Coronary artery (tissue), 2 donors: ENCODE results near the gene CCDC97.

Experiments used
- DNase-seq: peaks from one replicate; pipeline ENCODE4 v3.0.0-alpha.2; 2017; ENCODE audit warnings: low spot score
- H3K27ac ChIP-seq, 2 donors: fragments of 200-600 bp; sonication (generic); one replicate each; pipeline ENCODE4 v1.5.1; 2016 to 2019
- H3K4me3 ChIP-seq: fragments of 200-600 bp; sonication (generic); 2 replicates; pipeline ENCODE4 v1.5.1; 2016; ENCODE audit warnings: mild to moderate bottlenecking, moderate library complexity
- TF ChIP-seq, protein P1 (sequence below): fragments of 200-600 bp; sonication (generic); IDR thresholded peaks from one replicate; pipeline ENCODE4 v1.5.1; 2019; ENCODE audit warnings: antibody characterized with exemption

CCDC97 gene

DNA sequence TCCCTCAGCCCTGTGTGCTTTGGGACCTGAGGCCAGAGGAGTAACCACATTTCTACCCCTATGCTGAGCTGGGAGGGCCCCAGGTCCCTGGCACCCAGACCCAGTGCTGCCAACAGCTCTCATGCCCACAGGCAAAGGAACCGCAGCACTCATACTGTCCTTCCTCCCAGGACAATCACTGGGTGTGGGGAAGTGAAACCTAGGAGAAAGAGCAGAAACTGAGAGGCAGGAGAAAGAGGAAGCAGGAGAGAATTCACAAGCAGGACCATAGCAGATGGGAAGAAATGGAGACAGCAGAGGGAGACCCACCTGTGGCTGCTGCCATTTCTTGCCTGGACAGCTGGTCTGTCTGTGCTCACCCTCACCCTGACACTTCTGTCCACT lies 18.9 kb downstream of the CCDC97 start:
- DNase-seq: no peak
- TF ChIP-seq, protein P1, sequence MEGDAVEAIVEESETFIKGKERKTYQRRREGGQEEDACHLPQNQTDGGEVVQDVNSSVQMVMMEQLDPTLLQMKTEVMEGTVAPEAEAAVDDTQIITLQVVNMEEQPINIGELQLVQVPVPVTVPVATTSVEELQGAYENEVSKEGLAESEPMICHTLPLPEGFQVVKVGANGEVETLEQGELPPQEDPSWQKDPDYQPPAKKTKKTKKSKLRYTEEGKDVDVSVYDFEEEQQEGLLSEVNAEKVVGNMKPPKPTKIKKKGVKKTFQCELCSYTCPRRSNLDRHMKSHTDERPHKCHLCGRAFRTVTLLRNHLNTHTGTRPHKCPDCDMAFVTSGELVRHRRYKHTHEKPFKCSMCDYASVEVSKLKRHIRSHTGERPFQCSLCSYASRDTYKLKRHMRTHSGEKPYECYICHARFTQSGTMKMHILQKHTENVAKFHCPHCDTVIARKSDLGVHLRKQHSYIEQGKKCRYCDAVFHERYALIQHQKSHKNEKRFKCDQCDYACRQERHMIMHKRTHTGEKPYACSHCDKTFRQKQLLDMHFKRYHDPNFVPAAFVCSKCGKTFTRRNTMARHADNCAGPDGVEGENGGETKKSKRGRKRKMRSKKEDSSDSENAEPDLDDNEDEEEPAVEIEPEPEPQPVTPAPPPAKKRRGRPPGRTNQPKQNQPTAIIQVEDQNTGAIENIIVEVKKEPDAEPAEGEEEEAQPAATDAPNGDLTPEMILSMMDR: no peak
- Histone ChIP-seq H3K4me3 (no peak overlapping the region), H3K27ac (peak overlapping the region in 1 of 2 donors; percentile 87)

DNA sequence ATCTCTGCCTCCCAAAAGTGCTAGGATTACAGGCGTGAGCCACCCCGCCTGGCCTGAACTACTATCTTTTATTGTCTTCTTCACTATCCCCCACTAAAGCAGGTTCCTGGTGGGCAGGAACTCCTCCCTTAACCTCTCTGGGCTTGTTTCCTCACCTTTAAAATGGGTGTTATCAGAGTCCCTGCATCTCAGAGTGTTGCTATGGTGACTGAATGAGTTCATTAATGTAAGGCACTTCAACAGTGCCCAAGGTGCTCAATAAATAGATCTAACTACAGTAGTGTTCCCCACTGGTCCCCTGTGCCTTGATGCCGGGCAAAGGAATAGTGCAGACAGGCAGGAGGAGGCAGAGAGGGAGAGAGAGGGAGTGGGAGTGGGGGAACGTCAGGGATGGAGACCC lies 20.5 kb downstream of the CCDC97 start:
- Histone ChIP-seq H3K4me3 (no peak overlapping the region), H3K27ac (no peak overlapping the region)
- no peak for DNase-seq
- TF ChIP-seq, protein P1: no peak

DNA sequence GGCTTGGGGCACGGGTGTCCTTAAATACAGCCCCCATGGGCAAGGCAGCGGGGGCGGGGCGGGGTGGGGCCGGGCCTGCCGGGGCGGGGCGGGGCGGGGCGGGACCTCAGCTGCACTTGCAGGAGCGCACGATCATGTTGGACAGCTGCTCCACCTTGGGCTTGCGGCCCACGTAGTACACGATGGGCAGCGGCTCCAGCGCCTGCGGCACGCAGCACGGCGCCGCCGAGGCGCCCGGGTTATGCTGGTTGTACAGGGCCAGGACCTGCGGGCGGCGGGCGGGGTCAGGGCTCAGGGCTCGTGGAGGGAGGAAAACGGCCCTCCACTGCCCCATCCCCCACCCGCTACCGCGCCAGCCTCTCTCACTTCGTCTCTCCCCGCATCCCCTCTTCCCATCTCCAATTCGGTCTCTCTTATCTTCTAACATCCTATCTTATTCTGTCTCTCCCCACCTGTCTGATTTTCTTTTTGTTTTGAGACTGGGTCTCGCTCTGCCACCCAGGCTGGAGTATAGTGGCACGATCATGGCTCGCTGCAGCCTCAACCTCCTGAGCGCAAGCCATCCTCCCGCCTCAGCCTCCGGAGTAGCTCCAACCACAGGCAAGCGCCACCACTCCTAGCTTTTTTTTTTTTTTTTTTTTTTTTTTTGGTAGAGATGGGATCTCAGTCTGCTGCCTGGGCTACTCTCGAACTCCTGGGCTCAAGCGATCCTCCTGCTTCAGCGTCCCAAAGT lies 21.1 kb downstream of the CCDC97 start:
- H3K4me3 ChIP-seq: no peak overlapping the region
- DNase-seq: no peak
- TF ChIP-seq, protein P1: no peak

GRCh38 chr19:41332000-41332399 lies 22.0 kb downstream of the CCDC97 start:
- no peak overlapping the region for H3K4me3 ChIP-seq
- no peak for DNase-seq
- no peak overlapping the region for H3K27ac ChIP-seq
- TF ChIP-seq, protein P1: no peak

More for the DNA sequence above, 21.1 kb downstream of the CCDC97 start:
- H3K27ac ChIP-seq: no peak overlapping the region

GRCh38 chr19:41332468-41332867 lies 22.5 kb downstream of the CCDC97 start:
- no peak for DNase-seq
- TF ChIP-seq, protein P1: no peak
- Histone ChIP-seq H3K4me3 (no peak overlapping the region), H3K27ac (no peak overlapping the region)

DNA sequence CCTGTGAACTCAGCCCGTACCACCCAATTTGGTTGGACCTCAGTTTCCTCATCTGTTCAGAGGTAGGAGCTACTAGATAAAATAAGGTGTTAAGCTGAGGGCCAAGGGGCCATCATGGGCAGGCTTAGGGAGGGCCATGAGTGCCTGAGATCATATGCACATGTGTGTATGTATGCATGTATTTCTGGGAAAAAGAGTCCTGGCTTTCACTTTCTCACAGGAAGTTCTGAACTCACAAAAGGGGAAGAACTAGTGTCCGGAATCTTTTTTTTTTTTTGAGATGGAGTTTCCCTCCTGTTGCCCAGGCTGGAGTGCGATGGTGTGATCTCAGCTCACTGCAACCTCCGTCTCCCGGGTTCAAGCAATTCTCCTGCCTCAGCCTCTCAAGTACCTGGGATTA lies 24.8 kb downstream of the CCDC97 start:
- TF ChIP-seq, protein P1: no peak
- Histone ChIP-seq H3K4me3 (no peak overlapping the region), H3K27ac (peak overlapping the region in 1 of 2 donors; percentile 8)
- DNase-seq: no peak

DNA sequence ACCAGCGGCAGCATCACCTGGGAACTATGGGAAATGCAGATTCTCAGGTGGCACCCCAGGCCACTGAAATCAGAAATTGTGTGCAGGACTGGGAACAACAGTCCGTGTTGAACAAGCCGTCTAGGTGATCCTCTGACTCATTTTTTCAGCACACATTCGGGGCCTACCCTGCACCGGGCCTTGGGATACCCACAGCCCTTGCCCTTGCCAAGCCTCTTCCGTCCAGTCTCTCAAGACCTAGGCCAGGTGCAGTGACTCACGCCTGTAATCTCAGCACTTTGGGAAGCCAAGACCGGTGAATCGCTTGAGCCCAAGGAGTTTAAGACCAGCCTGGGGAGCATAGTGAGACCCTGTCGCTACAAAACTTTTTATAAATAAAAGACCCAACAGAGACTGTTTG lies 25.5 kb downstream of the CCDC97 start:
- Histone ChIP-seq H3K27ac (peak overlapping the region in 1 of 2 donors; percentile 8), H3K4me3 (no peak overlapping the region)
- TF ChIP-seq, protein P1: no peak
- no peak for DNase-seq
